Renal cortex interstitium (tissue), 15 donors: ENCODE data around the gene PAQR4. TPM values are rescaled to one million over a fixed set of nuclear protein-coding genes. Genes with fewer than 3 reads are reported as not detected.
"Not testable (repeated sequence)": the region's sequence is repeated elsewhere in the genome, so short reads cannot be mapped to it uniquely, and the experiment has no call there.

Source experiments
- DNase-seq, 11 donors: peaks; one replicate each; pipeline ENCODE4 v3.0.0-alpha.2; 2013; ENCODE audit warnings: low read depth in 9 of 11, low spot score in 4 of 11; ENCODE audit errors: extremely low read depth in 1 of 11
- long read RNA-seq, 16 experiments: transcript quantifications; one replicate each; lab custom pipeline, GENCODE V29; 2026
- polyA plus RNA-seq, 3 donors: library from polyadenylated mRNA; unstranded; fragments of 120-200 nt; gene quantifications; one replicate each; pipeline ENCODE4 v1.2.1, GENCODE V29; 2013; ENCODE audit not compliant: insufficient read length in 3 of 3

Gene PAQR4
- 10 to 100 TPM in 1 of 3 donors, 1 to 10 TPM in 2; 8.1 to 12.5 (median 8.3) TPM for polyA plus RNA-seq
- long read RNA-seq, donor 1, partial matches to known transcripts, result 8 of 19 reads
- long read RNA-seq, donor 1, other reads (novel, unspliced or antisense), result 6 of 19 reads
- long read RNA-seq, donor 2, partial matches to known transcripts, result 0 of 1 reads
- long read RNA-seq, donor 2, other reads (novel, unspliced or antisense), result 0 of 1 reads
- long read RNA-seq, donor 3, partial matches to known transcripts, result 8 of 9 reads
- long read RNA-seq, donor 3, other reads (novel, unspliced or antisense), result 0 of 9 reads
- long read RNA-seq, donor 4, partial matches to known transcripts, result 0 of 2 reads
- long read RNA-seq, donor 4, other reads (novel, unspliced or antisense), result 0 of 2 reads
- long read RNA-seq, donor 5, result 0 reads
- long read RNA-seq, donor 6, partial matches to known transcripts, result 0 of 4 reads
- long read RNA-seq, donor 6, other reads (novel, unspliced or antisense), result 0 of 4 reads
- long read RNA-seq, donor 7, partial matches to known transcripts, result 0 of 7 reads
- long read RNA-seq, donor 7, other reads (novel, unspliced or antisense), result 0 of 7 reads
- long read RNA-seq, donor 8, result 0 reads
- long read RNA-seq, donor 9, partial matches to known transcripts, result 0 of 3 reads
- long read RNA-seq, donor 9, other reads (novel, unspliced or antisense), result 0 of 3 reads
- long read RNA-seq, donor 10, partial matches to known transcripts, result 0 of 3 reads
- long read RNA-seq, donor 10, other reads (novel, unspliced or antisense), result 0 of 3 reads
- long read RNA-seq, donor 11, partial matches to known transcripts, result 0 of 7 reads
- long read RNA-seq, donor 11, other reads (novel, unspliced or antisense), result 0 of 7 reads
- long read RNA-seq, donor 12, partial matches to known transcripts, result 0 of 2 reads
- long read RNA-seq, donor 12, other reads (novel, unspliced or antisense), result 0 of 2 reads
- long read RNA-seq, donor 13, result 0 reads
- long read RNA-seq, donor 14, partial matches to known transcripts, result 0 of 3 reads
- long read RNA-seq, donor 14, other reads (novel, unspliced or antisense), result 0 of 3 reads
- long read RNA-seq, donor 15, partial matches to known transcripts, result 0 of 1 reads
- long read RNA-seq, donor 15, other reads (novel, unspliced or antisense), result 0 of 1 reads
- long read RNA-seq, donor 16, partial matches to known transcripts, result 0 of 5 reads
- long read RNA-seq, donor 16, other reads (novel, unspliced or antisense), result 0 of 5 reads

DNA sequence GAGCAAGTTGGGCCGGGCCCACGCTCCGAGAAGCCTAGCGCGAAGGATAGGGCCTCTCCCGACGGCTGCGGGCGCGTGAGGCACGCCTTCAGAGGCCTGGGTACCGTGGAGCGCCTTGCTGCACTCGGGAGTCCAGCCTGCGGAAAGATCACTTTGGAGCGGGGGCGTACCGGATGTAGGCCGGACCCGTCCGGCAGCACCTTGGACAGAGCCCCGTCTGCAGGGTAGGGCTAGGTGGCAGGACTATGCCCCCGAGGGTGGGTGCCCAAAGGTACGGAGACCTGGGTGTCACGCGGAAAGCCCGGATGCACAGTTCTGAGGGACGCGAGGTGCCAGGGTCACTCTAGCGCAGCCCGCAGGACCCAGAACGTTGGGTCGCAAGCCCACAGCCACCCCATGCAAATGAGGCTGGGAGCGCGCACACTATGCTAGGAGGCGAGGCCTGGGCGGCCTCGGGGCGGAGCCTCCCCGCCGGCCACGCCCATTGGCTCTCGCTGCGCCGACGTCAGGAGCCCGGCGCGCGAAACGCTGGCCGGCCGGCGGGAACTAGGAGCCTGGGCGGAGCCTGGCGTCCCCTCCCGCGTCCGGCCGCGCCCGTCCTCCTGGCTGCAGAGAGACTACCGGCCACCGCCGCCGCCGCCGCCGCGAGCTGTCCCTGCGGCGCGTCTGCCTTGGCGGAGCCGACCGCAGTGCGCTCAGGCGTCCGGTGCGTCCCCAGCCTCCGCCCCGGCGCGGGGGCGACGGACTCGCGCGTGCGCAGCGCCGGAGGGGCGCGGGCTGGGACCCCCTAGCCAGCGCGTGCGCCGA lies at the start of gene PAQR4:
Gene PAQR4 (plus strand): TSS at position 611 of the 807 bp plus-strand sequence. CDS start 327 bp downstream, outside the sequence.
- peak in 10 of 11 donors; percentile 73 to 84 (median 80) for DNase-seq

DNA sequence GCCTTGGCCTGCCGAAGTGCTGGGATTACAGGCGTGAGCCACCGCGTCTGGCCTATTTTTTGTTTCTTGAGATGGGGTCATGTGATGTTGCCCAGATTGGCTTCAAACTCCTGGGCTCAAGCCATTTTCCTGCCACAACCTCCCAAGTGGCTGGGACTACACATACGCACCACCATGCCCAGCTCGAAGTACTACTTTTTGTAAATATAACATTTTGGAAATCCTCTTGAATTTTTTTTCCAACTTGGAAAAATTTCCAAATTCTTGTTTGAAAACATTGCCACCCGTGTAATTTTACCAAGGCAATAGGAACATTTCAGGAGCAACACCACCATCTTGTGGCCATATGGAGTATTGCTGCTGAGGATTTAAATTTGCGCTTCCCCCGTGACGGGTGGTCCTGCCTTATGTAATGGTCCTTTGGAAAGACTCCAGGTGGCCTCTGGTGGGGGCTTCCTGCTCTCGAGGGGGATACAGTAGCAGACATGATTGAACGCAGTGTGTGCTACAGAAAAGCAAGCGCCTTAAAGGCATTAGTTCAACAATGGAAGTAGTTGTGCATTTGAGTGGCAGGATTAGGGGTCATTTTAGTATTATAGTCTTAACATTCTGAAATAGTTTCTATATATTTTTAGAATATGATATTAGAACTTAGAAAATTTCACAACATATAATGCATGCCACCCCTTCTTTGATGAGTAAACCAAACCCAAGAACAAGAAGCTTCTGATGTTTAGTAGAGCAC lies 49.5 kb upstream of the PAQR4 start:
- DNase-seq, result peak in 9 of 11 donors; percentile 54 to 81 (median 74)

DNA sequence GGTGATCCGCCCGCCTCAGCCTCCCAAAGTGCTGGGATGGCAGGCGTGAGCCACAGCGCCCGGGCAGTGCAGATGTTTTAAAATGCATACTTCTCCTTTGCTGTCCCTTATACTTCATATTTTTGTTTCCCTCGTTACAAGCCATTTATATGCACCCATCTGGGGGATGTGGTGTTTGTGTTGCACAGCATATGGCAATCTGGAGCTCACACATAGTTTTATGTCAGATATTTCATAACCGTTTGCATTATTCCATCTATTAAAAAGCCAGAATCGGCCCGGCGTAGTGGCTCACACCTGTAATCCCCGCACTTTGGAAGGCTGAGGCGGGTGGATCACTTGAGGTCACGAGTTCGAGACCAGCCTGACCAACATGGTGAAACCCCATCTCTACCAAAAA lies 45.7 kb upstream of the PAQR4 start:
- no peak for DNase-seq

DNA sequence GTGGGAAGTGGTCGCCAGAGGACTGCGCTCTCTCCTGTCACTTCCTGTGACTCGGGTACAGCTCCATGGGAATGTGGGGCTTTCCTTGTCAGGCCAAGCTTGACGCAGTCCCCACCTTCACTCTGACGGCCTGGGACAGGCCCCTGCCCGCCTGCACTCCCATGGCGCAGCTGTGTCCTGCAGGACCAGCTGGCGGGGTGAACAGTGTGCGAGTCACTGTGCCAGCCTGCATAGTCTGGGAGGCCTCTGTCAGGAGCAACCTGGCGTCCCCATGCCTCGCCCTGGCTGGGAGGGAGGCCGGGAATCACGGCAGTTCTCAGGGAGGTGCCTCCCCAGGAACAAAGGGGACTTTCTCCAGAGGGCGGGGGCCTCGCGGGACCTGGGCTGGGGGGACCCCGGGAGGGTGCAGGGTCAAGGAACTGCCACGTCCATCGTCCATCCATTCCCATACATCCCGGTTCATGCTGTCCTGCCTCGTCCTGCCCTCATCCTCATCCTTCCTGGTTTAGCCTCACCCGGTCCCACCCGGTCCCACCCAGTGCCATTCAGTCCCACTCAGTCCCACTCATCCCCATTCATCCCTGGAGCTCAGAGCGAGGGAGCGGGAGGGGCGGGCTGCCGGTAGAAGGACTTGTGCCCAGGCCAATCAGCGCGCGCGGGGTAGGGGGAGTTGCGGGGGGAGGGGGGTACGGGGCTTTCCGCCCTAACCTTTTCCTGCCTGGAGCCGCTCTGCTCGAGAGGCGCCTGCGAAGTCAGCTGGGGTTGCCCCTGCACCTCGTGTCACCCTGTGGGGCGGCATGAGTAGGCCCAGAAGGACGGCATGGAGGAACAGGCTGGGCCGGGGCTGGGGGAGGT lies 44.0 kb upstream of the PAQR4 start:
- DNase-seq, result no peak

DNA sequence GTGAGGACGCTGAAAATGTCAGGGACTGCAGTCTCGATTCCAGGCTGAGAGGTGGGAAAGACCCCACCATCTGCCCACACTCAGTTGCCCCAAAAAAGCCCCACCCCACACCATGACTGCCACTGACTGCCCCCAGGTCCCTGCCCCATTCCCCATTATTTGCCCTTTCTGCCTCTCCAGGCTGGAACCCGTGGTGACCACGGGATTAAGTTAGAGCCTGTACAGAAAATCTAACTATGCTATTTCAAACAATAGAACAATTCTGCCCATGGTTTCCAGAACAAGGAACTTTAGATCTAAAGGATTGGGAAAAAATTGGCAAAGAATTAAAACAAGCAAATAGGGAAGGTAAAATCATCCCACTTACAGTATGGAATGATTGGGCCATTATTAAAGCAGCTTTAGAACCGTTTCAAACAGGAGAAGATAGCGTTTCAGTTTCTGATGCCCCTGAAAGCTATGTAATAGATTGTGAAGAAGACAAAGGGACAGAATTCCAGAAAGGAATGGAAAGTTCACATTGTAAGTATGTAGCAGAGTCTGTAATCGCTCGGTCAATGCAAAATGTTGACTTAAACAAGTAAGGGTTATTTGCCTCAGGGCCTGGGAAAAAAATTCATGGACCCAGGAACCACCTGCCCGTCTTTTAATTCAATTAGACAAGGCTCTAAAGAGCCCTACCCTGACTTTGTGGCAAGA lies 43.0 kb upstream of the PAQR4 start:
- DNase-seq, result no peak

DNA sequence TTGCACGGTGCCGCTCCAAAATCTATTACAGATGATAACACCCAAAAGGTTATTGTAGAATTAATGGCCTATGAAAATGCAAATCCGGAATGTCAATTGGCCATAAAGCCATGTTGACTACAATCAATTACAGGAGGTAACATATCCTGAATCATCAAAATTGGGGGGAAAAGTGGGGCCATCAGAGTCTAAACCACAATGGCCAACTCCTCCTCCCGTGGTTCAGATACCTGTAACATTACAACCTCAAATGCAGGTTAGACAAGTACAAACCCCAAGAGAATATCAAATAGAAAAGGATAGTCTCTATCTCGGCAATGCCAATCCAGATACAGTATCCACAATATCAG lies 42.5 kb upstream of the PAQR4 start:
- no peak for DNase-seq

DNA sequence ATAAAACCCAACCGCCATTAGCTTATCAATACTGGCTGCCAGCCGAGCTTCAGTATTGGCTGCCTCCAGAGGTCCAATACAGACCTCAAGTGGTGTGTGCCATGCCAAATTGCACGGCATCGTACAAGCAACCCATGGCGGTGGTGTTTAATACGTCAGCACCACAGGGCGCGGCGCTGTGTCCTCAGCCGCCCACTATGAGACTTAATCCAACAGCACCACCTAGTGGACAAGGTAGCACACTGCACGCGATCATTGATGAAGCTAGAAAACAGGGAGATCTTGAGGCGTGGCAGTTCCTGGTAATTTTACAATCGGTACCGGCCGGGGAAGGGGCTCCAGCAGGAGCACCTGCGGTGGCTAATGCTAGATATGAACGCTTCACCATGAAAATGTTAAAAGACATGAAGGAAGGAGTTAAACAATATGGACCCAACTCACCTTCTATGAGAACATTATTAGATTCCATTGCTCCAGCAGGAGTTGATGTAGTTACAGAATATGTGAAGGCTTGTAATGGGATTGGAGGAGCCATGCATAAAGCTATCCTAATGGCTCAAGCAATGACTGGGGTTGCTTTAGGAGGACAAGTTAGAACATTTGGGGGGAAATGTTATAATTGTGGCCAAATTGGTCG lies 42.0 kb upstream of the PAQR4 start:
- peak in 10 of 11 donors; percentile 67 to 88 (median 78) for DNase-seq

DNA sequence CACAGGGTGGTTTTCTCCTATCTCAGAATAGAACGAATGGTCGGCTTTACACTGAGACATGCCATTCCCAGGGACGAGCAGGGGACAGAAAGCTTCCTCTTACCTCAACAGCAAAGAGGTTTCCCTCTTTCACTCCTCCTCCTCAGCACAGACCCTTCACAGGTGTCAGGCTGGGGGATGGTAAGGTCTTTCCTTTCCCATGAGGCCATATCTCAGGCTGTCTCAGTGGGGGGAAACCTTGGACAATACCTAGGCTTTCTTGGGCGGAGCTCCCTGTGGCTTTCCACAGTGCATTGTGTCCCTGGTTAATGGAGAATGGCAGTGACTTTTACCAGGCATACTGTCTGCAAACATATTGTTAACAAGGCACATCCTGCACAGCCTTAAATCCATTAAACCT lies 41.0 kb upstream of the PAQR4 start:
- DNase-seq, result not testable (repeated sequence)

DNA sequence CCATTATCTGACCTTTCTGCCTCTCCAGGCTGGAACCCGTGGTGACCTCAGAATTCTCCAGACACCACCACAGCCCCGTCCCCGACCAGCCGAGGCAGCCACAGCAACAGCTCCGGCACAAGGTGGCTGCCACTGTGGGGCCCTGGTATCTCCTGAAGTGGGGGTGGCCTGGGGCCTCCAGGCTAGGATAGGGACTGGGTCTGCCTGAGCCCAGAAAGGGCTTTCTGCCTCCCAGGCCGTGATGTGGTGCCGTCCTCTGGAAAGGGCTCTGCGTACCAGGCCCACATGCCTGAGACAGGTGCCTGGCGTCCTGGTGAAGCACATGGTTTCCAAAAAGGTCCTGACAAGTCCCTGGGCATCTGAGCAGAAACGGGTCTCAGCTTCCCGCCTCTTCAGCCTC lies 40.4 kb upstream of the PAQR4 start:
- DNase-seq, result no peak

DNA sequence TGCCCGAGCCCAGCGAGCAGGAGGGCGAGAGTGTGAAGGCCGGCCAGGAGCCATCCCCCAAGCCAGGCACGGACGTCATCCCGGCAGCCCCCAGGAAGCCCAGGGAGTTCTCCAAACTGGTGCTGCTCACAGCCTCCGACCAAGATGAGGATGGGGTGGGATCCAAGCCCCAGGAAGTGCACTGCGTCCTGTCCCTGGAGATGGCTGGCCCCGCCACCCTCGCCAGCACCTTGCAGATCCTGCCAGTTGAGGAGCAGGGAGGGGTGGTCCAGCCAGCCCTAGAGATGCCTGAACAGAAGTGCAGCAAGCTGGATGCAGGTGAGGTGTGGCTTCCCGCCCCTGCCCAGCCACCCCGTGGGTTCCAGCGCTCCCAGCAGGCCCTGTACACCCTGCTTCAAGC lies 39.5 kb upstream of the PAQR4 start:
- DNase-seq, result no peak

DNA sequence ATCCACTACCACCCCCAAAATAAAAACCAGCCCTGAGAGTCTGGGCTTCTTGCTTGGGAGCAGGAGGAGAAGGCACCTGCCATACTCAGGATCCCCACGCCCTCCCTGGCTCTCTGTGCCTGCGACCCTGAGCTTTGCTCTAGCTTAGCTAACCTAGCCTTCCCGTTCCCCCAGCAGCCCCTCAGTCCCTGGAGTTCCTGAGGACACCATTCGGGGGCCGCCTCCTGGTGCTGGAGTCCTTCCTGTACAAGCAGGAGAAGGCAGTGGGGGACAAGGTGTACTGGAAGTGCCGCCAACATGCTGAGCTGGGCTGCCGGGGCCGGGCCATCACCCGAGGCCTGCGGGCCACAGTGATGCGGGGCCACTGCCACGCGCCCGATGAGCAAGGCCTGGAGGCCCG lies 38.9 kb upstream of the PAQR4 start:
- DNase-seq, result no peak

DNA sequence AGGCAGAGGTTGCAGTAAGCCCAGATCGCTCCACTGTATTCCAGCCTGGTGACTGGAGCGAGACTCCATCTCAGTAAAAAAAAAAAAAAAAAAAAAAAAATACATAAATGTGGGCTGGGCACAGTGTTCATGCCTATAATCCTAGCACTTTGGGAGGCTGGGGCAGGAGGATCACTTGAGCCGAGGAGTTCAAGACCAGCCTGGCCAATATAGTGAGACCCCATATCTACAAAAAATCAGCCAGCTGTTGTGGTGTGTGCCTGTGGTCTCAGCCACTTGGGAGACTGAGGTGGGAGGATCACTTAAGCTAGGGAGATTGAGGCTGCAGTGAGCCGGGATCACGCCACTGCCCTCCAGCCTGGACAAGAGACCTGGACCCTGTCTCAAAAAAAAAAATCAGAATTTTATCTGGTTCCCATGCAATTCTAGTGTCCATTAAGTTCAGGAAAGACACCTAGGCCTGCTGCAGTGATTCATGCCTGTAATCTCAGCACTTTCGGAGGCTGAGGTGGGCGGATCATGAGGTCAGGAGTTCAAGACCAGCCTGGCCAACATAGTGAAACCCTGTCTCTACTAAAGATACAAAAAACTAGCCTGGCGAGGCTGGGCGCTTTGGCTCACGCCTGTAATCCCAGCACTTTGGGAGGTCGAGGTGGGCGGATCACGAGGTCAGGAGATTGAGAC lies 37.8 kb upstream of the PAQR4 start:
- DNase-seq, result not testable (repeated sequence)

DNA sequence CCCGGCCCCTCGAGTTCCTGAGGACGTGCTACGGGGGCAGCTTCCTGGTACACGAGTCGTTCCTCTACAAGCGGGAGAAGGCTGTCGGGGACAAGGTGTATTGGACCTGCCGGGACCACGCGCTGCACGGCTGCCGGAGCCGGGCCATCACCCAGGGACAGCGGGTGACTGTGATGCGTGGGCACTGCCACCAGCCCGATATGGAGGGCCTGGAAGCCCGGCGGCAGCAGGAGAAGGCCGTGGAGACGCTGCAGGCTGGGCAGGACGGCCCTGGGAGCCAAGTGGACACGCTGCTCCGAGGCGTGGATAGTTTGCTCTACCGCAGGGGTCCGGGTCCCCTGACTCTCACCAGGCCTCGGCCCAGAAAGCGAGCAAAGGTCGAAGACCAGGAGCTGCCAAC lies 36.0 kb upstream of the PAQR4 start:
- no peak for DNase-seq

DNA sequence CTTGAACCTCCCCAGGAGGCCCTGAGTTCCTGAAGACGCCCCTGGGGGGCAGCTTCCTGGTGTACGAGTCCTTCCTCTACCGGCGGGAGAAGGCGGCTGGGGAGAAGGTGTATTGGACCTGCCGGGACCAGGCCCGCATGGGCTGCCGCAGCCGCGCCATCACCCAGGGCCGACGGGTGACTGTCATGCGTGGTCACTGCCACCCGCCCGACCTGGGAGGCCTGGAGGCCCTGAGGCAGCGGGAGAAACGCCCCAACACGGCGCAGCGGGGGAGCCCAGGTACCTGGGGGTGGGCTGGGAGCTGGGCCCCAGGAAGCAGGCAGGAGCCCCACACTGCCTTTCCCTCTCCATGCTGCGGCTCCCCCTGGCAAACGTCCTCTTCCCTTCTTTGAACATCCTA lies 35.4 kb upstream of the PAQR4 start:
- DNase-seq, result no peak

DNA sequence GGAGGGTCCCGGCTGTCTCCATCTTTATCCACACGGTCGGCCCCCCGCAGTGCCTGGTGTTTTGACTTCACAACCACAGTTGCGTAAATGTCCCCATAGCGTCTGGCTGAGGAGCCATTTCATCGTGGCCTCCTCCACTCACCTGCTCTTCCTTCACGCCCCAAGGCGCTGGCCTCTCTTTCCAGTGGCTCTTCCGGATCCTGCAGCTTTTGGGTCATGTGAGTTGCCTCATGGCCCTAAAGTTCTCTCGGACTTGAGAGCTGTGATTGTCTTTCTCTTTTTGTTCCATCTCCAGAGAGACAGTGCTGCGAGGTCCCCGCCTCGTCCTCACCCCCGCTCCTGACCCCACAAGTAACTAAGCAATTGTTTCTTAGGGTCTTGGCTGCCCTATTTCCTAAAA lies 34.7 kb upstream of the PAQR4 start:
- DNase-seq, result no peak
